GM21390 (cell line): ENCODE data around the gene FAM156B.
"Not testable (repeated sequence)": the region's sequence is repeated elsewhere in the genome, so short reads cannot be mapped to it uniquely, and the experiment has no call there.

Experiments used
- ATAC-seq: cut with Tn5 transposase; IDR thresholded peaks from one replicate; pipeline ENCODE4 v1.9.1; 2021; ENCODE audit not compliant: unreplicated experiment

The FAM156B gene

GRCh38 chrX:52914704-52915103 is 17.6 kb downstream of the FAM156B start:
- ATAC-seq, result not testable (repeated sequence)

- peak; percentile 53 for ATAC-seq
These were observed 26.7 kb downstream of the FAM156B start for GRCh38 chrX:52923781-52924241.

- not testable (repeated sequence) for ATAC-seq
These were observed 33.1 kb downstream of the FAM156B start for GRCh38 chrX:52930214-52930613.

- ATAC-seq, result no peak
These were observed 36.1 kb downstream of the FAM156B start for GRCh38 chrX:52933213-52933612.

- no peak for ATAC-seq
These were observed 37.0 kb downstream of the FAM156B start for GRCh38 chrX:52933976-52934703.

- ATAC-seq, result peak; percentile 91
These were observed 37.8 kb downstream of the FAM156B start for GRCh38 chrX:52934704-52935469.

- ATAC-seq, result not testable (repeated sequence)
These were observed 38.3 kb downstream of the FAM156B start for GRCh38 chrX:52935470-52935784.

- ATAC-seq, result not testable (repeated sequence)
These were observed 43.6 kb downstream of the FAM156B start for GRCh38 chrX:52940704-52941103.

GRCh38 chrX:52941728-52942127 is 44.6 kb downstream of the FAM156B start:
- not testable (repeated sequence) for ATAC-seq

- not testable (repeated sequence) for ATAC-seq
These were observed 48.8 kb downstream of the FAM156B start for GRCh38 chrX:52945838-52946494.

- ATAC-seq, result not testable (repeated sequence)
These were observed 50.4 kb downstream of the FAM156B start for GRCh38 chrX:52947501-52947900.

- not testable (repeated sequence) for ATAC-seq
These were observed 51.1 kb downstream of the FAM156B start for GRCh38 chrX:52948265-52948664.

GRCh38 chrX:52949325-52949724 is 52.2 kb downstream of the FAM156B start:
- not testable (repeated sequence) for ATAC-seq

- not testable (repeated sequence) for ATAC-seq
These were observed 52.8 kb downstream of the FAM156B start for GRCh38 chrX:52949884-52950283.
